ENCODE data around the gene SLC19A1.
A peak's percentile ranks its signal among the peaks of the same experiment; 100 is the strongest.

The SLC19A1 gene

DNA sequence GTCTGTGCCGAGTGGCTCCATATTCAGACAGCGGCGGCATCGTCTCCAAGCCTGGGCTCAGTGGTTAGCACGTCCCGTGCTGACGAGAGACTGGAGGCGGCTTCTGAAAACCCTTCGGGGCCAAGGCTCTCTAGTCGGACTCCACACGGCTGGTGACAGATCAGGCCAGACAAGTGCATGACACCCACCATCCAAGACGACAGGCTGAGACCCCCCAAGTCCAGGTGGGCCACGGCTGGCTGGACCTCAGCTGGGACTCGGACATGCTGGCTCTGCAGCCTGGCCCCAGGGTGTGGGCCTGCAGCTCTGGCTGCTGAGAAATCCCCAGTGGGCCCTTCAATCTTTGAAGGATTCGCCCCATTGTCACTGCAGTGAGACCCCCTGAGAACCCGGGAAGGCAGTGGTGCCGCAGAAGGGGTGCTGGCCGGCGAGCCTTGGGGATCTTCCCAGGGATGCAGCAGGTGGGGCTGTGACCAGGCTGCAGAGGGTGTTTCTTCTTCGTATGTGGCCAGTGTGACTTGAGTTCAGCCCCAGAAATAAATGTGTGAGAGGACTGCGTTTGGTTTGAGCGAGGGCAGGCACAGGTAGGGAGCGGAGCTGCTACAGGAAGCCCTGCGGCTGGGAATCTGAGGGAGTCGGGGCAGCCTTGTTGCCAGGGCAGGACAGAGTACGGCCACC, 15.9 kb upstream of the SLC19A1 start:
- no peak for DNase-seq (ENCODE audit: low read depth)

- DNase-seq (ENCODE audit: low read depth): no peak
Measured at GRCh38 chr21:45557616-45558043, 15.4 kb upstream of the SLC19A1 start.

GRCh38 chr21:45556645-45557615, 14.7 kb upstream of the SLC19A1 start:
- no peak for DNase-seq (ENCODE audit: low read depth)

- no peak for DNase-seq (ENCODE audit: low read depth)
Measured at GRCh38 chr21:45556302-45556644, 14.0 kb upstream of the SLC19A1 start.

GRCh38 chr21:45555557-45556301, 13.5 kb upstream of the SLC19A1 start:
- peak; percentile 62 for DNase-seq (ENCODE audit: low read depth)

GRCh38 chr21:45555251-45555556, 13.0 kb upstream of the SLC19A1 start:
- no peak for DNase-seq (ENCODE audit: low read depth)

DNA sequence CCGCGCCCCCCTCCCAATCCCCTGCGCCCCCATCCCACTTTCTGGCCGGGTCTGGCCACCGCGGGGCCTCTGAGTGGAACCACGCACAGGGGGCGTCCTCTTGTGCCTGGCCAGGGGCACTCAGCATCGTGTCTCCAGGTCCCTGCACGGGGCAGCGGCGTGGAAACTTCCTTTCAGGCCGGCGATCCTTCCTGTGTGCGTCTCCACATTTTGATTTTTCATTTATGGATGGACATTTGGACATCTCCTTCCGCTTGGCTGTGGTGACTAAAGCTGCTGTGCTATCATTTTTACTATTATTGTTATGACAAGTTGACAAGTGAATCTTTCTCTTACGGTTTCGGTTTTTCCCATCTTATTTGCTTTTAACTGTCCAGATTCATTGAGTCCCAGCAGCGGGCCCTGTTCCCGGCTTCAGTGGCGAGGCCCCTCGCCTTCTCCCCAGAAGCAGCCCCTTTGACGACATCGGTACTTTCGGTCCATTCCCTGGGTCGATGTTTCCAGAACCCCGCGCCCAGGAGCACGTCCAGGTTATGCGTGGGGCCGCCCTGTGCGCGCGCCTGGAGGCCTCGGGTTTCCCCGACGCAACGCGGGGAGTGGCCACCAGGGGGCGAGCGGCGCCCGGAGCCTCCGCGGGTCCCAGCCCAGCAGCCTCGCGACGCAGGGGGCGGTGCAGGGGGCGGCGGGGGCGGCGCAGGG, 12.4 kb upstream of the SLC19A1 start:
- peak; percentile 89 for DNase-seq (ENCODE audit: low read depth)

- no peak for DNase-seq (ENCODE audit: low read depth)
Measured at GRCh38 chr21:45552696-45553391, 10.6 kb upstream of the SLC19A1 start.

DNA sequence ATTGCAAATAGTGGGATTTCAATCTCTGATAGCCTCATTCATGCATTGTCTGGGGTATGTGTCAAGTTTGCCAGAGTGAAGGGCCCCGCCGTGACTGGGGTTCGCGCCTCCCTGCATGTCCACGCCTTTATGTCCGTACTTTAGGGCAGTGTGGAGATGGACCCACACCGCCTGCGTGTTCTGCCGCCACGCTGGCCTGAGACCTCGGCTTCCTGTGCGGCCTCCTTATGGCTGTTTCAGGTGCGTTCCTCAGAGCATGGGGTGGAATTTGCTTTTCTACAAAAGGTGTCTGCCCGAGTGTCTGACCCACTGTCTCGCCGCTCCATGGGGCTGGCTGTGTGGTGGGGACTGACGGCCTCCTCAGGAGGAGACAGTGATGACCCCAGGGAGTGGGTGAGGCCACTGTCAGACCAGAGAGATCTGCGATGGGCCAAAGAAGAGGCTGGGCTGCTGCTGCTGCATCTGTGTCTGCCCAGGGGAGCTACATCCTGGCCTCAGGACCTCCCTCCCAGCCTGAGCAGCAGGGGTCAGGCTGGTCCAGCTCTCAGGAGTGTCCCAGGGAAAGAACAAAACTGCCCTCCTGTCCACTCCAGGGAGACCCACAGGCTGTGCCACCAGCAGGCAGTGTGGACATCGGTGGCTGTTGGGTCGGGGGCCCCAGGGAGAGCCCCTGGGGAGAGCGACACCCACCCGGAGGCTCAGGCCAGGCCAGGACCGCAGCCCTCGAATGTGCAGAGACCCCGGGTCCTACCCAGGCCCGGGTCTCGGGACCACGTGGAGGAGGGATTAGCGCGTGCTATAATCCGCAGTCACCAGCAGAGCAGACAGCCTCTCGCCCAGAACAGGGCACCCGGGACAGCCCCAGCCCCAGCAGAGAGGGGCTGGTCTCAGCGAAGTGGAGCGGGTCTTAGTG, 9.8 kb upstream of the SLC19A1 start:
- DNase-seq (ENCODE audit: low read depth): no peak

GRCh38 chr21:45551316-45551715, 9.1 kb upstream of the SLC19A1 start:
- no peak for DNase-seq (ENCODE audit: low read depth)

DNA sequence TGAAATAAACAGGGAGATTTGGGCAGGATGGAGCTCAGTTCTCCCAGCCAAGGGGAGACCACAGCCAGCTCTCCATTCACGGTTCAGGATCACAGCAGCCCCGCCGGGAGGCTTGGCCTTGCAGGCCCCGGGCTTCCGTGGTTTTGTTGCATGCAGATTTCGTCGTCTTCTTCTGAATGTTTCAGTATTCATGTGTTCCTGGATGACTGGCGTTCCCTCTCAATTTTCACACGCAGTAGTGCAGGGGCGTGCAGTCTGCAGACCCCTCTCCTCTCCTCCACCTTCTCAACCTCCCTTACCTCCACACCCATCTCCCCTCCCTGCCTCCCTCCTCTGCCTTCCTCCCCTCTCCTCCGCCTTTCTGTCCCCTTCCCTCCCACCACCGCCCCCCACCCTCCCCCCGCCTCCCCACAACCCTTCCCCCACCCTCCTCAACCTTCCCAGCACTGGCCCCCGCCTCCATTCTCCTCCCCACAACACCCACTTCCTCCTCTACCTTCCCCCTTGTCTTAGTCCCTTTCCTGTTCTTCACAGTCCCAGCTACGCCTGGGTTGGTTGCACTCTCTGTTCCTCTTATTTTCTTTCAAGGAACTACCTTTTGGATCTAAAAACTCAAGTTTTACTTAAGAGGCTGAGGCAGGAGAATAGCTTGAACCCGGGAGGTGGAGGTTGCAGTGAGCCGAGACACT, 8.4 kb upstream of the SLC19A1 start:
- peak; percentile 54 for DNase-seq (ENCODE audit: low read depth)

- no peak for DNase-seq (ENCODE audit: low read depth)
Measured at GRCh38 chr21:45549626-45550463, 7.6 kb upstream of the SLC19A1 start.

- DNase-seq (ENCODE audit: low read depth): no peak
Measured at GRCh38 chr21:45548711-45549491, 6.7 kb upstream of the SLC19A1 start.

- DNase-seq (ENCODE audit: low read depth): no peak
Measured at GRCh38 chr21:45547545-45547900, 5.3 kb upstream of the SLC19A1 start.

- no peak for DNase-seq (ENCODE audit: low read depth)
Measured at GRCh38 chr21:45546636-45547544, 4.7 kb upstream of the SLC19A1 start.

DNA sequence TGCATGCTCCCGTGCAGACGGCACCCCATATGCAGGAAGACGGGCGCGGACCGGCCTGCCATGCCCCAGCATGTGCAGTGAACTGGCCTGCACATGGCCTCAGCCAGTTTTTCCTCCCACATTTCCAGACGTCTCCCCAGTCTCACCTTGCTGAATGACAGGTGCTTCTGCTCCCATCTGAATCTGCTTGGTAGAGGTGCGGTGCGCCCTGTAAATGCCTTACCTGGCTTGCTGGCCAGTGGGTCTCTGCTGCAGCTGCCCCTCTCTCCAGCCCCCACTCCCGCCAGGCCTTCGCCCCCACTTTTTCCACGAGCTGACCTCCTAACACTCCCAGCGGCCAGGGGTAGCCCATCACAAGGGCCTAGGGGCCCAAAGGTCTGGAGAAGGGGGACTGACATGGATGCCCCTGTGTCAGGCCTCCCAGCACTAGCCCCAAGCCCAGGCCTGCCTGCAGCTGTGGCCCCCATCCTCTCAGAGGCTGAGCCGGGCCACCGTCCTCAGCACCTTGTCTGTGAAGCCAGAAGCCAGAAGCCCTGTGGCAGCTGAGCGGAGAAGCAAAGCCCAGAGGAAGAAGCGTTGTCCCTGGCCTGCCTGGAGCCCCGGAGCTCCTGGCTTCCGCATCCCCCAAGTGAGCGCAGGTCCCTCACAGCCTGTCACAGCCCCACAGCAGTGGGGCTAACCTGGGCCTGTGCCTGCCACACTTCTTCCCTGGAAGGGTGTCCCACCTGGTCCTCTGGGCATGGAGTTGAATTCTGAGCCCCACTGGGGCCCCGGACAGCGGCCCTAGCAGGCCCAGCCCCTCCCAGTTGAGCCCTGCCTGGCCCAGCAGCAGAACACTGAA, 3.7 kb upstream of the SLC19A1 start:
- no peak for DNase-seq (ENCODE audit: low read depth)
